Pericardium fibroblast (primary cell): ENCODE results near the gene RPH3AL. TPM values are rescaled to one million over a fixed set of nuclear protein-coding genes. Genes with fewer than 3 reads are reported as not detected.

ENCODE experiments used
- total RNA-seq: library from RNA; depleted of rRNA; stranded (reverse); fragments of >200 nt; gene quantifications from 2 replicates; pipeline ENCODE4 v1.2.3, GENCODE V29; 2015

RPH3AL gene, protein sequence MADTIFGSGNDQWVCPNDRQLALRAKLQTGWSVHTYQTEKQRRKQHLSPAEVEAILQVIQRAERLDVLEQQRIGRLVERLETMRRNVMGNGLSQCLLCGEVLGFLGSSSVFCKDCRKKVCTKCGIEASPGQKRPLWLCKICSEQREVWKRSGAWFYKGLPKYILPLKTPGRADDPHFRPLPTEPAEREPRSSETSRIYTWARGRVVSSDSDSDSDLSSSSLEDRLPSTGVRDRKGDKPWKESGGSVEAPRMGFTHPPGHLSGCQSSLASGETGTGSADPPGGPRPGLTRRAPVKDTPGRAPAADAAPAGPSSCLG
- total RNA-seq: 1.5 and 4.0 TPM in 2 replicates

DNA sequence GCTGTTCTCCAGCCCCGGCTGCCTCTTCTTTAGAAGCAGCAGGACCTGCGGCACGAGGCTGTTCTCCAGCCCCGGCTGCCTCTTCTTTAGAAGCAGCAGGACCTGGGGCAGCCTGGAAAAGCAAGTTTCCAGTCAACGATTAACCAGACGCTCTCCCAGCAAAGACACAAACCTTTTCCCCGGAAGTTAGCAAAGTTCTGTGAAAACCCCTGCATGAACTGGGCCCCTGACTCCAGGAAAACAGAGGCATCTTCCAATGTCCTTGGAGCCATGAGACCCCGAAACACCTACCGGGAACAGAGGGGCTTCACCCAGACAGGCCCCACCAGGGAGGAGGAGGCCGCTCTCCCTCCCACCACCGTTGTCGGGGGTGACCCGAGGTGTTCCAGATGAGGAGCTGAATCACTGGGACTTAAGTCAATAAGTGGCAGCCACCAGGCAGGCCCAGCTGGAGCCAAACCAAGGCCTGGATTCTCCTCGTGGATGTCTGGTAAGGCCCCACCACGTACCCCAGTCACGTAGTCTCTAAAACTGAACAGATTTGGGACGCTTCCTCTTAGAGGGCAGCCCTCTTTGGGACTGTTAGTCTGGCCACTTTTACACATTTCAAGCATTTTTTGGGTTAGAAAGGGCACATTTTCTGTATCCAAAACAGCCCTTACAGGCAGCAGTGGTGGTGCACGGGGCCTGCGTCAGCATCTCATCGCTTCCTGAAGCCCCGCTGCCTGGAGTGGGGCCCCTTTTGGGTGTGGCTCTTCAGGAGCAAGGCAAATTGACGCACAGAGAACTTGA is at the start of gene RPH3AL:
Gene RPH3AL (minus strand): TSS at position 387 of the 792 bp plus-strand sequence. CDS start 25,264 bp downstream, outside the sequence.

DNA sequence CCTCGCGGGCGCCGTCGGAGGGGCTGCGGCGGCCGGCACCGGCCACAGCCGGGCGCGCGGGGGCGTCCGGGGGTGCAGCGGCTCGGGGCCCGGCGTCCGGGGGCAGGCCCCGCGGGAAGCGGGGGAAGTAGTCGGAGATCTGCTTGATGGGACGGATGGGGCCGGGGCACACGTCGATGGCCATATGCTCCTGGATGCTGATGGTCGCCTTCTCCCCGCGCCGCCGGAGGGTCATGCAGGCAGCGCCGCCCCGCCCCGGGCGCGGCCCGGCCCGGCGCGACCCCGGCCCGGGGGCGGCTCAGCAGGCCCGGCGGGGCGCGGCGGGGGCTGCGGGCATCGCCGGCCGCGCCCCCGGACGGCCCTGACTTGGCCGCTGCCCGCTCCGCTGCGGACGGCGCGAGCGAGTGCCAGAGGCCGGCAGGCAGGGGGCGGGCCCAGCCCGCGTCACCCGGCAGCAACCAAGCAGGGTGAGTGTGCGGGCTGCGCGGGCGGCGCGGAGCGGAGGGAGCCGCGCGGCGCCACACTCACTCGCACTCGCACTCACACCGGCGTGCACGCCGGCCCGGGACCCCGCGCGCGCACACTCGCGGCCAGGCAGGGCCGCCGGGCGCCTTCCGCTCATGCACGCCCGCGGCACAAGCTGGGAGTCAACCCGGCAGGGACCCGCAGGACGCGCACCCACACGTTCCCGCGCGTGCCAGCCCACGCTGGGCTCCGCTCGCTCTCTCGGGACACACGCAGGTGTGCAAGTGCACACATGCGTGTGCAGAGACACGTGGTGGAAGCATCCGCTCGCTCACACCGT is 171.2 kb downstream of the RPH3AL start, which contains the start of gene DOC2B:
Gene DOC2B (minus strand): TSS at position 406 of the 805 bp plus-strand sequence. CDS start 171 bp downstream, at position 235.

Other genes with a start within 250 kb of the RPH3AL start
- gene SCGB1C2, start 215.2 kb downstream of the RPH3AL start, total RNA-seq: not detected in 2 replicates
- gene DOC2B, start 171.2 kb downstream of the RPH3AL start, total RNA-seq: under 0.01 TPM in 1 of 2 replicates, not detected in the other
- gene RFLNB, start 93.1 kb upstream of the RPH3AL start, total RNA-seq: 7.6 and 8.5 TPM in 2 replicates